GM19193 (cell line): ENCODE results near the gene HYAL1.

Experiments
- POLR2A ChIP-seq: IDR thresholded peaks from 4 replicates; pipeline ENCODE4 v1.6.1; 2011; ENCODE audit not compliant: insufficient read depth, insufficient read length; ENCODE audit errors: extremely low read depth

HYAL1 gene

DNA sequence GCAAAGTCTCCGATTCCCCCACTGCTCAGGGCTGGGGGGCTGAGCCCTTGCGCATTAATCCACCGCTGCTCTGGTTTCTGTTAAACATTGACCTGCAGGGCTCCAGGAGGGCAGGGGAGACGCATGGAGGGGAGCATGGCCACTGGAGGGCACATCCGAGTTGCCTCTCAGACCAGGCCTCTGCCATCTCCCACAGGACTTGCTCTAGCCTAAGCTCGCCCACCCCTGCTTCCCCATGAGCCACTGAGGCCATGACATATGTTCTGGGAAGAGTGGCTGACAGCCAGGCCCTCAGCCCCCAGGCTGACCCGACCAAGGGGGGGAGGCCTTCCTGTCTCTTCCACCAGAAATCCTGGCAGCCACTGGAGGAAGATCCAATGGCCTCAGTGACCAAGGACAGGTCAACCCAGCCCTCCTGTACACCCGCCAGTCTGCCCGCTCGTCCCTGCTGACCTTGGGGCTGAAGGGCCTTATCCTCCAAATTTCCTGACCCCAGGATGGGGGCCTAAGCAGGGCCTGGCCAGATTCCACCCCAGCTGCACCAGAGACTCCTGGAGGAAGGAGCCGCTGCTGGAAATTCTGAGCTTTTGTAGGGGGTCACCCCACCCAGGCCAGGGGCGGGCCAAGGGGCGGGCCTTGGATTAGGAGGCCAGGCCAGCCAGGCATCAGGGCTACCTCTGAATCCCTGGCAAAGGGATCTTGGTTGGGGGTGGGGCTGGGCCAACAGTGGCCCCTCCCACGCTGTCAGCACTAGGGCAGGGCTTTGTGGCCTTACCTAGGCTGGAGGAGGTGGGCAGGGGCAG lies at the start of gene HYAL1:
HYAL1 (minus strand) TSS at position 562 of the 803 bp plus-strand sequence. CDS start 618 bp downstream, outside the sequence.
- TF ChIP-seq POLR2A, result no peak

DNA sequence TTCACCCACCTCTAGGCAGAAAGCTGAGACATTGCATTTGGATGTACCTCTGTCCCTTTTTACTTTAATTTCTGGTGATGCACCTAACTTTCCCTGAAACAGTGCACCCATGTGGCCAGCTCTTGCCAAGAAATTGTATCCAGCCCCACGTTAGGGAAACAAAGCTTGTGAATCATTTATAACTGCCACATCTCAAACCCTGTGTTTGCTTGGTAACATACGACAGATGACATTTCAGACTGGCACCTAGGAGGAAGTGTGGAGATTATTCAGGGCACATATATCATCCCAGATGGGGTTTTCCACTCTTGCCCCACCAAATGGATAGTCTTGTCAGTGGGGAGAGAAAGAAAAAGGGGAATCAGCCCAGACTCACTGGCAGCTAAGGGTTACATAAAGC lies 49.4 kb upstream of the HYAL1 start:
- no peak for TF ChIP-seq POLR2A

GRCh38 chr3:50351323-50351697 lies 47.9 kb upstream of the HYAL1 start:
- no peak for TF ChIP-seq POLR2A

- TF ChIP-seq POLR2A, result peak; percentile 96
Observed at GRCh38 chr3:50350527-50351322, 47.4 kb upstream of the HYAL1 start, which contains the start of the genes CYB561D2 and NPRL2. Gene CYB561D2, plus strand, starts transcription at chr3:50350862. Its CDS starts 572 bp downstream, at chr3:50351434. Gene NPRL2, minus strand, starts transcription at chr3:50350775. Its CDS starts 123 bp downstream, at chr3:50350652.

DNA sequence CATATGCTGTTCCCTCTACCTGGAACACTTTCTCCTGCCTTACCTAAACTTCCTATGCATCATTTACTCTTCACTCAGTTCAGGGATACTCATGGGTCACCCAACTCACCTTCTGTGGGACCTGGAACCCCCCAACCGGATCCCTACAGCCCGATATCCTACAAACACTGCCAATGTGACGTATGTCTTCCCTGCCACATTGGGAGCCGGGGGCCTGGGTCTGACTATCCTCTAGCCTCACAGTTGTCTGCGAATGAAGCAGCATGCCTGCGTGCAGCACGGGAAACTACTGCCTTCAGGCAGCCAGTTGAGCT lies 46.8 kb upstream of the HYAL1 start:
- TF ChIP-seq POLR2A, result no peak

DNA sequence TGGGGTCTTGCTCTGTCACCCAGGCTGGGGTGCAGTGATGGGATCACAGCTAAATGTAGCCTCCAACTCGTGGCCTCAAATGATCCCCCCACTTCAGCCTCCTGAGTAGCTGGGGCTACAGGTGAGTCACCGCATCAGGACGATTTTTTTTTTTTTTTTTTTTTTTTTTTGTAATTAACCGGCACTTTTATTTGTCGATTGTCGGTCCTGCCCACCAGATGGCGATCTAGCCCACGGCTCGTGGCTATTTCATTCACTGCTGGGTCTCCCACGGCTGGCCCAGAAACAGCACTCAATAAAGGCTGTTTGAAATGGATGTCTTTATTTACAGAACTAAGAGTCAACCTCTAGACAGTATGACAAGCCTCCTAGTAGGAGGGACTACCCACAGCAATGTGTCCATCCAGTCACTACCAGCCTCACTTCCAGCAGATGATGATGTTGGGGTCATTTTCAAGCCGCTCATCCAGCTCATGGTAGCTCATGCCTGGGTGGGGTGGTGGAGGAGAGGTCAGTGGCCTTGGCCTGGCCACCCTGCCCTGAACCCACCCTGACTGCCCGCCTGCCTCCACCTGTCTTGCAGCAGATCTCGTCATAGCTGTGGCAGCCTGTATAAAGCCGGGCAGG lies 43.9 kb upstream of the HYAL1 start:
- TF ChIP-seq POLR2A, result no peak

GRCh38 chr3:50345586-50346234 lies 42.3 kb upstream of the HYAL1 start, which contains the start of gene ZMYND10:
Gene ZMYND10, minus strand, starts transcription at chr3:50345732. Its CDS starts 153 bp downstream, at chr3:50345579.
- TF ChIP-seq POLR2A, result no peak

DNA sequence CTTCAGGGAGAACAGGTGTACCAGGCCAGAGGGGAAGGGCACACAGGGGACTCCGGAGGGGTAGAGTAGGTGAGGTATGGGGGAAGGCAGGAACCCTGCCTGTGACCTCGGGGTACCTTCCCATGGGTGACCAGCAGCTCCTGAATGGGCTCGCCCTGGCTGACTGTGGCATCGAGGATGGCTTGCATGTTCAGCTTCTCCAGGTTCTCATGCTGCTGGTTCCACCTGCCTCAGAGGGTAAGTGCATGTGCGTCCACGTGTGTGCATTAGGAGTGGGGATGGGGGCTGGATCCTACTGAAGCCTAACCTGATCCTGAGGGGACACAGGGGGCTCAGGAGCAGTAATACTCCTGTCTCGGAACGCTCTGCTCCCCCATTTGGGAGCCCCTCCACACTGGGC lies 41.6 kb upstream of the HYAL1 start:
- TF ChIP-seq POLR2A, result no peak

DNA sequence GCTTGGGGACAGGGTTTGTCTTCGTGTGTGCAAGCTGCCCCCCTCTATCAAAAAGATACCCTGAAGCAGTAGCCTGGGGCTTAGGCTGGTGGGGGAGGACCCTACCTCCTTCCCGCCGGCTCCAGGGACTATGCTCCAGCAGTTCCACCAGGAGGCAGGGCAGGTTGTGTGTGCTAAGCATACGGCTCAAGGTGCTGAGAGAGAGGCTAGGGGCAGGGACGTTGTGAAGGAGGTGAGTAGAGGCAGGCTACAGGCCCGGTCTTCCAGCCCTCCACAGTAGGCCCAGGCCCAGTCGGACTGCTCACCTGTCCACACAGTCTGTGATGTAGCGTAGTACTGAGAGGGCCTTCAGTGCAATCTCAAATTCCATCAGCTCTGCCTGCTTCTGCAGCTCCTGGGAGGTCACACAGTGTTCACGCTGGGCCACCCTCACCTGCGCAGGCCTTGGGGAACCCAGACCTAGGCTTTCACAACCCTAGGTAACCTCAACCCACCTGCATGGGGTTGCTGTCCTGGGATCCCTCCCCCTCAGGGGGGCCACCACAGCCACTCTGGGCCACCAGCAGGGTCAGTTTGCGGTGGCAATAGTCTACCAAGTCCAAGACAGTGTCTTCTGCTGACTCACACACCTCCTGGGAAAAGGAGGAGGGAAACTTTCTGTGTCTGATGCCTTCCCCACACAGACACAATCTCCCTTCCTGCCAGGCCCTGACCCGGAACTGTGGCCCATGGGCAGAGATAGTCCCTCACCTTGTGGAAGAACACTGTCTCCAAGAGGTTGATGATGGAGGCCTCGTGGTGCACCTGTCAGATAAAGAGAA lies 39.6 kb upstream of the HYAL1 start:
- TF ChIP-seq POLR2A, result no peak

DNA sequence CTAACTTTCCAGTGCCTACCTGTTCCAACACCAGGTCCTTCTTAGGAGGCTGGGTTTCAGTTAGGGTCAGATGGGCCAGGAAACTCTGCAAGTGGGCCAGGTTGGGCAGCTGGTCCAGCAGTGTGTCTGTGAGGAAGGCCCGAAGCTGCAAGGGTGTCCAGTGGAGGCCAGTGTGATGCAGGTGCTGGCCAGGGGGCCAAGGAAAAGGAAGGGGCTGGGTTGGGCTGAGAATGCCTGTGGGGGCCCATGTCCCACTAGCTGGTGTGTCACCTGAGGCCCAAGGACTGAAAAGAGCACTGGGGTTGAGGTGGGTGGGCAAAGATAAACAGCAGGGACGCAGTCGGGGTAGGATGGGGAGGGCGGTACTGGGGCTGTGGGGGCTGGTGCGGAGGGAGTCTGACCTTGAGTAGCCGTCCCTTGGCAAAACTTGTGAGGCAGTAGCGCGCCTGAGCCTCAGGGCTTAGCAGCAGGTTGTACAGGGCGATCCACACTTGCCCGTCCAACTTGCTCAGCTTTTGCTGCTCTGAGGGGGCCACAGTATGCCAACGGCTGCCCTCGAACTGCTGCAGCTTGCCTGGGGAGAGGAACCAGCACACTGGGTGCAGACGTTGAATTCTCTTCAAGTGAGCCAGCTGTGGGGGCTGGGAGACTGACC lies 38.7 kb upstream of the HYAL1 start:
- no peak for TF ChIP-seq POLR2A

GRCh38 chr3:50341537-50341936 lies 38.2 kb upstream of the HYAL1 start:
- TF ChIP-seq POLR2A, result no peak

- TF ChIP-seq POLR2A, result peak; percentile 67
Observed at GRCh38 chr3:50340448-50341329, 37.3 kb upstream of the HYAL1 start, which contains the start of gene RASSF1. Gene RASSF1, minus strand, starts transcription at chr3:50340836. Its CDS starts 31 bp downstream, at chr3:50340805.

DNA sequence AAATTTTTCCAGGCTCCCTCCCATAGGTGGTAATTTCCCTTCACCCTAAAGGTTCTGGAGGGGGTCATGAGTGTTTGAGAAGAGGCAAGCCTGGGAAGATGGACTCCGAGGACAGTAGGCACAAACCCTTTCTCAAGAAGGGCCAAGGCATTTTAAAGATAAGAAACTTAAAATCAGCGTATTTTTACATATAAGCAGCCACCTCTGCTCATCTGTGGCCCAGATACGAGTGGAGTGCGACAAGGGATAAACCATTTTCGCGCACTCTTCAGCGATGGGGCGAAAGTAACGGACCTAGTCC lies 36.7 kb upstream of the HYAL1 start:
- TF ChIP-seq POLR2A, result no peak
